IPS-18c (cell line): ENCODE results near the gene SFR1.
A peak's percentile ranks its signal among the peaks of the same experiment; 100 is the strongest.

ENCODE experiments used
- H3K4me3 ChIP-seq: 2 replicates; pipeline ENCODE4 v1.7.0; 2013; ENCODE audit warnings: low read depth, mild to moderate bottlenecking, low read length, moderate library complexity; ENCODE audit not compliant: insufficient read depth
- H3K9me3 ChIP-seq: one replicate; pipeline ENCODE4 v1.6.1; 2013; ENCODE audit warnings: mild to moderate bottlenecking, low read length, moderate library complexity; ENCODE audit not compliant: control insufficient read depth, insufficient read depth

SFR1 gene, protein sequence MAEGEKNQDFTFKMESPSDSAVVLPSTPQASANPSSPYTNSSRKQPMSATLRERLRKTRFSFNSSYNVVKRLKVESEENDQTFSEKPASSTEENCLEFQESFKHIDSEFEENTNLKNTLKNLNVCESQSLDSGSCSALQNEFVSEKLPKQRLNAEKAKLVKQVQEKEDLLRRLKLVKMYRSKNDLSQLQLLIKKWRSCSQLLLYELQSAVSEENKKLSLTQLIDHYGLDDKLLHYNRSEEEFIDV

DNA sequence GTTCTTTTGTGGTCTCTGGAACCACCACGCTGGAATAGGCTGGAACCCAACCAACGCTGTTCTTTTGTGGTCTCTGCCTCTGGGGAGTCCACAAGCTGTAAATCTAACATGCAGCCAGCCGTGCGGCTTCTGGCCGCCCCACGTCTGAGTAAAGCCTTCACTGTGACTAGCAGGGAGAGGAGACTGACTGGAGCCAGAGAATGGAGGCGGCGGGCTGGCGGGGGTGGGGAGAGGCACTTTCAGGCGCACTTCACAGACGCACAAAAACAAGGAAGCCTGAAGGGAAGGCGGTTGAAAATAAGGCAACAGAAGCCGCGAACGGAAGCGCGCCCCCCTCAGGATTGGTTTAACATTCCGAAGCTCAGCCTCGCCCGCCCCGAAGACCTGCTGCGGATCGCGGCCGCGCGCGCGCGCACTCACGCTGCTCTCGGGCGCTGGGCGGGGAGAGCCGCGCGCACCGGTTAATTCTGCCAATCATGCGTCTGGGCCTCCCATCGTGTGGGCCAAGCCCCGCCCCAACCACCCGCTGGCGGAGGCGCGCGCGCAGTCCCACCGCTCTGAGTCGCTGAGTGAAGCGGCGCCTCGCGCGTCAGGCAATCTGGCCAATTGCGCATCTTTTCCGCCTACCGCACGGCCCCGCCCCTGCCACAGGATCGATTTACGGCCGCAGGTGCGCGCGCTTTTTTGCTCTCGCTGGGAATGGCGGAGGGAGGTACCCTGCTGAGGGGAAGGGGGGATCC lies at the start of gene SFR1:
Gene SFR1, plus strand, starts transcription at position 687 of the 740 bp plus-strand sequence. Its CDS starts 13 bp downstream, at position 700.
- H3K9me3 ChIP-seq: no peaks in the 10 kb centered on the region
- peak within 1 kb of the TSS; percentile 82 for H3K4me3 ChIP-seq

DNA sequence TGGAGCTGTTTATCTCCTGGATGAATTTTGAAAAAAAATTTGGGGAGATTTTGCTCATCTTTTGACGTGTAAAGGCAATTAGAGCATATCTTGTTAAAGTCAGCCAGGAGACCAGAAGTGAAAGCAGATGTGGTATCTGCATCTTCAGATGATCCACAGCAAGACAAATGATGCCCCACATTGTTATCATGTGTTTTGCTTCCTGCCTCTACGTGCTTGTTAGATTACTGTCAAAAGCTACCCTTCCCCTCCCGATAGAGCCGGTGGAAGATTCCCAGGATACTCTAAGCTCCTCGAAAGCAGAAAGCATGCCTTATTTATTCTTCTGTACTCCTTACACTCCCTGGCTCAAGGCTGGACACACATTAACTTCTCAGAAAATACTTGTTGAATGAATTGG lies 49.2 kb upstream of the SFR1 start:
- Histone ChIP-seq H3K4me3 (no peak overlapping the region), H3K9me3 (no peaks in the 10 kb centered on the region)

DNA sequence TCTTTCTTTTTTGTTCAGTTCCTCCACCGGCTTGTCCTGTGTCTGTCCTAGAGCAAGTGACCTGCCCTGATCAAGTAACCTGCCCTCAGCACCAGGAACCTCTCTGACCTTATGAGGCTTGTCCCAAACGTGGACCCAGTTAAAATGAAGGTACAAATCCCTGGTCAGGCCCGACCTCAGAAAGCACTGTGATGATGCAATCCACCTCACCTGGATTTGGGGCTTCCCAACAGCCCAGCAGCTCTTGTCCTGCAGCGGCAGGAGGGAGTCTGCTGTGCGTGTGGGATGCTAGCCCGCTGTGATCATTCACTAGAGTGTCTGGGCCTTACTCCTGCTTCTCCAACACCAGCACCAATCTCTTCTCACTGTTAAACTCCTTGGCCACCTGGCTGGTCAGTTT lies 47.5 kb upstream of the SFR1 start:
- Histone ChIP-seq H3K9me3 (no peaks in the 10 kb centered on the region), H3K4me3 (no peak overlapping the region)

DNA sequence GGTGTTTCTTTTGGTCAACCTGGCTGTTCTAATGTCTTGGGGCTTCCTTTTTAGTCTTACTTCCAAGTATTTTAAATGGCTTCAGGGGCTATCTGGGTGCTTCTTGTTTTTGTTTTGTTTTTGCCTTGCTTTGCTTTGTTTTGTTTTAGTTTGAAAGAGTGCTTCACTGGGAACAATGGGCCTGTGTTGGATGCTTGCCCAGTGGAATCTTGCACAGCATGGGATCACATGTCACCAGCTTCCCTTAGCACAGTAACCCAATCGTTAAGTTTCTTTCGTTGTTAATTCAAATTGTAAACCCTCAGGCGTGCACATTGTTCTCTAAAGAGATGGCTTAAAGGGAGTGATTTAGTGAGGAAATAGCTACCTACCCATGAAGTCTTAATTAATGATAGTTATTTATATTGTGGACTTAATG lies 45.2 kb upstream of the SFR1 start:
- Histone ChIP-seq H3K4me3 (no peak overlapping the region), H3K9me3 (no peaks in the 10 kb centered on the region)

DNA sequence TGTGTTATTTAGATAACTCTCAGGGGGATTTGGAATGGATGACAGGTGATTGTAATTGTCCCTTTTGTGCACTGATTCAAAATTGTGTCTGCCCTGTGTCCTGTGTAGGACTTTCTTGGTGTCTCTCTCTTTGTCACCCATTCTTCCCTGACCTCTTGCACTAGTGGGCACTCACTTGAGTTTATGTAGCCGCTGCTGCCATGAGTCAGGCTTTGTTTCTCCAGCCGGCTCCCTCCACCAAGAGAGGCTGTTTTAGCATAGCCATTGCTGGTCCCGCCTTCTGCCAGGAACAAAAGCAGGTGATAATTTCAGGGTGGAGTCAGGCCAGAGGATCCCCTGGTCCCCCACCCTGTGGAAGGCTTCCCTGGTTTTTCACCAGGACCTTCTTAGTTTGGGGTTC lies 44.7 kb upstream of the SFR1 start:
- no peaks in the 10 kb centered on the region for H3K9me3 ChIP-seq
- H3K4me3 ChIP-seq: 0 out of 2 replicates have a peak overlapping the region, but pooled peaks have one; percentile 1

DNA sequence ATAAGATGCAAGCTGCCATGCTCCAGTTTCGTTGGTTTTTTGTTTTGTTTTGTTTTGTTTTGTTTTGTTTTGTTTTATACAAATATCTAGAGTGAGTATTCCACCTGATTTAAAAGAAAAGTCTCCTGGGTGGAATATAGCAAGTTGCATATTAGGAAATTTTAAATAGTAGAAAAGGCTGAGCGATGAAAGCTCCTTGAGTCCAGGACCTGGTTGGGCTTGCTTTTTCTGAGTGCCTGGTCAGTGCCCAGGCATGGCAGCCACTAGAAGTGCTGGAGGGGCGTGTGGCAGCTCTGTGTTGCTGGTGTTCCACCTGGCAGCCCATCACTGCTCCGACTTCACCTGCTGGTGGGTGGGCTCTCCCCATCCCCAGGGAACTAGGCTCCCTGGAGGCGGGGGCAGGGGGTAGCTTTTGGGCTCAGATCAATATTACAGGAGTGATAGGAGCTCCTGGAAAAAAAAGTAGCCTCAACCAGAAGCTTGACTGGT lies 44.3 kb upstream of the SFR1 start:
- no peaks in the 10 kb centered on the region for H3K9me3 ChIP-seq
- H3K4me3 ChIP-seq: 0 out of 2 replicates have a peak overlapping the region, but pooled peaks have one; percentile 1

DNA sequence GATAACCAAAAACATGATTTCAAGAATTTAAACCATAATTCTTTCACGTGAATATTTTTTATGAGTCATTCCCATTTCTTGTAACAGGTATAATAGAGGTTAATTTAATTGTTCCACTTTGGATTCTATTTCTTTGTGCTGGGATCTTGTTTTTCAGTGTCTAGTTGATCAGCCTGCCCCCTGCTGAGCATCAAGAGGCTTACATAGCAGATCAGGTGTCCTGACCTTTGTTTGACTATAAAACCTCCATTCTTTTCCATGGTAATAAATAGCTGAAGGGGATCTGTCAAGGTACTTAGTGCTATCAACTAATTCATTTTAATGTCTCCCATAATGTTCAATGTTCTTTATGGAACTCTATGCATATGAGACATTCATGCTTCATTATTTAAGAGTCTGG lies 41.2 kb upstream of the SFR1 start:
- no peak overlapping the region for H3K4me3 ChIP-seq
- no peaks in the 10 kb centered on the region for H3K9me3 ChIP-seq

DNA sequence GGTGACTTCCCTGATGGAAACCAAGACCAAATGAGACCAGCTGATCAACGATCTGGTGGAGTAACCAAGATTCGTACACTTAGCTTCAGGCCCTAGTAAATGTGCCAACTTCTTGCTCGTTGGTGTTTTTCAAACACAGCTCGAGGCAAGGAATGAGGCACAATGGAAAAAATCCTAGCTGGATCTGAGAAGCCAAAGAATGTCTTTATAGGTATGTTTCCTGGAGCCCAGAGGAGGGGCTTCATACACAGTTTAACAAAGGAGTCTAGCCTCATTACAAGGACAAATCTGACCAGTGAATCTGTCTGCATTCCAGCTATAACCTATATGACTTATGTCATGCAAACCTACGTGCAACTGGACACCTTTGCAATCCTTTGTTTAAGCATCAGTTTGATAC lies 40.0 kb upstream of the SFR1 start:
- Histone ChIP-seq H3K9me3 (no peaks in the 10 kb centered on the region), H3K4me3 (no peak overlapping the region)

DNA sequence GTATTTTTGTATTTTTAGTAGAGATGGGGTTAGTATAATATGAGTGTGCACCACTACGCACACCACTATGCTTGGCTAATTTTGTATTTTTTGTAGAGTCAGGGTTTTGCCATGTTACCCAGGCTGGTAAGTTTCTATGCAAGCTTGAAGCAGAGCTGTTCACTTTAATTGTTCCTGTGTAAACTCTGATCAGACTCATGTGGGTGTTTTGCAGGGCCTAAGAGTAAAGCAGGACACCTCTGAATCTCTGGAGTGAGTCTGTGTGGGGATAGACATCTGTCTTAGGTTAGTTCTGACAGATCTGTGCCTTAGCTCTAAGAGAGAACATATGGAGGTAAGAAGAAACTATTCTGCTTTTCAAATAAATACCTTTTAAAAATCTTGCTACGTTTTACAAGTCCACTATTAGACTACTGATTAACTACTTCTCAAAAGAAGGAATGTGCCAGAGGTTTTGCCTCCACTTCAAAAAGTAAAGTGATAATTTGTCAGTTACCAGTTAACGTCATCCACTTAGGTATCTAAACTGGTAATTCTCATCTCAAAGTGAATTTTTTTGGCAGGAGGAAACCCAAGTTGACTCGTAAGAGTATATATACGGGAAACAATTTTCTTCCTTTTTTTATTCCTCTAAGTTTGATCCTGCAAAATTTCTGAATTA lies 37.4 kb upstream of the SFR1 start:
- Histone ChIP-seq H3K4me3 (no peak overlapping the region), H3K9me3 (no peaks in the 10 kb centered on the region)

DNA sequence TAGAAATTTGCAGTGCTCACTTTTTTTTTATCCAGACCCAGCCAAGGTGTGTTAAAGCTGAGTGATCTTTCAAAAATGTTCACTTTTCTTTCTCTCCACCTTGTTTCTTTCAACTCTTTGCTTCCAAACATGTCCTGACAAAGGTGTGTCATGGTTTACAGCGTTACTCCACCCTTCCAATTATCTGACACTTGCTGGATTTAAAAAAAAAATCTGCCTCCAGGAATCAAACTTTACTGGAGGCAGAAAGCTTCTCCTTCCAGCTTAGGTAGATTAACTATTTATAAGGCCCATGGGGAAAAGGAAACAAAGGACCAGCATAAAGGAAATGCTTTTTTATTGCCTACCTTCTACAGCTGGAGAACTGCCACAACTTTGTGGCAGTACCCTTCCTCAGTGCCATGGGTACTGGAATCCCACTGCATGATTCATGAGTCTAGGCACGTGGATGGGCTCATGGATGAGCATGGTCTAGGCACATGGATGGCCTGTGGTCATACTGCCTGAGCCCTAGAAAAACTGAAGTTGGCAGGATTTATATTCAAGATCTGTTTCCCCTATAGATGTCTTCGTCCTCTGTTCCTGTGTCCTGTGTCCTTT lies 36.1 kb upstream of the SFR1 start, which contains the start of gene COL17A1:
Gene COL17A1, minus strand, starts transcription at position 80 of the 600 bp plus-strand sequence. CDS start 5,207 bp downstream, outside the sequence.
- no peaks in the 10 kb centered on the region for H3K9me3 ChIP-seq
- H3K4me3 ChIP-seq: no peak within 1 kb of the TSS

DNA sequence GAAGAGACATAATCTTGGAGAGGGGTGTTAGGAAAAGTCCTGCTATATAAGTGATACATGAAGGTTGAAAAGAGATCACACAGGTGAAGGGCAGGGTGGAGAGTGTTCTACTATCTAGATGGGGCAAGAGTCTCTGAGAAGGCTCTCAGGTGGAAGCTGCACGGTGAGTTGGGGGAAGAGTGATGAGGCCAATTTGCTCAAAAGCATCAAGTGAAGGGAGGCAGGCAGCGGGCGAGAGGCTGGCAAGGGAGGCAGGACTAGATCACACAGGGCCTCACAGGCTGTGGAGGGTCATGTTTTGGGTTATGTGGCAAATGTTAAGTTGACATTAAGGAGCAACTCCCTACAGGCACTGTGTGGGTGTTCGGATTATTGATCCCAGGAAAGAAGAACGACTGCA lies 33.7 kb upstream of the SFR1 start:
- Histone ChIP-seq H3K9me3 (no peaks in the 10 kb centered on the region), H3K4me3 (no peak overlapping the region)

DNA sequence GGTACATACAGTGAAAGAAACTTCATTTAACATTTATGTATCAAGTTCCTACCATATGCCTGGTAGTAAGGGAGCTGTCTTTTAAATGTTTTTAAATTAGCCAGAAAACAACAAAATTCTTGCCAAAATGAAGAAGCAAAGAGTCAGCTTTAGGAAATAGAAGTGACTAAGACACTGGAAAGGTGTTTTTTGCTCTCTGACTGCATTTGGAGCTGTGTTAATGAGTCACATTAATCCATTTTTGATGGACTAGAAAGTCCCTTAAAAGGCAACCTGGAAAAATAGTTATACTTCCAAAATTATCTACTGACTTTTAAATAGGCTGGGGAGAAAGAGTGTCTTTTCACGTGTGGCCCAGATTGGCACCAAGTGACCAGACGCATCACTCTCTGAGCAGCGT lies 32.4 kb upstream of the SFR1 start:
- H3K4me3 ChIP-seq: no peak overlapping the region

DNA sequence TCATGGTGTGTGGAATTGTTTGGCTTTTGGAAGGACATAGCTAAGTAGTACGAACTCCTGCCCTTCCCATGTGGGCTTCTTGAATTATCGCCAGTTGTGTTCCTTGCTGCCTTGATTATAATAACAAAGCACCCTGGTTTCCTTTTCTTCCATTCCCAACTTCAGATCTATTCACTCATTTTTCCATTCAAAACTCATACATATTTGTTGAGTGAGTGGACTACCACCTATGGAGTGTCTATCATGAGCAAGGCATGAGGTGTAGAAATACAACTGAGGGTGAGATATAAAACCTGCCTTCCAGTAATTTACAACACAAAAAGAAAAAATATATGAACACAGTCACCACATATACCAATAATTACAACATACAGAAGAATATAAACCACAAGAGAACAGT lies 31.4 kb upstream of the SFR1 start:
- no peak overlapping the region for H3K4me3 ChIP-seq
- no peaks in the 10 kb centered on the region for H3K9me3 ChIP-seq

More for the DNA sequence above, 32.4 kb upstream of the SFR1 start:
- H3K9me3 ChIP-seq: no peaks in the 10 kb centered on the region

DNA sequence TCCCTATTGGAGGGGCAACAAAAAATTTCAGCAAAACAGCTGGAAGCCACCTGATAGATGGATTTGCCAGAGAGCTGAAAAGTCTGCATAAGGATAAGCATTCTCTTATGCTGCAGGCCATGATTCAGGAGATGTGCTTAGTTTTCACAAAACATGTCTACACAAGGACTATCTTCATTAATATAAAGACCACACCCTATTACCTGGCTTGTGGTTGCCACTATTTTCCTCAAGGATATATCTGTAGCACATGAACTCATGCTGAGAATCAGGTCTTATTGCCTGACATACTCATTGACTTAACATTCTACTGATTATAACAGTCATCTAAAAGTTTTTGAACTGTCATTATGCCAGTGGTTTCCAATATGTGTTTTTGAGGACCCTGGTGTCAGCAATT lies 29.2 kb upstream of the SFR1 start:
- Histone ChIP-seq H3K4me3 (no peak overlapping the region), H3K9me3 (no peaks in the 10 kb centered on the region)

DNA sequence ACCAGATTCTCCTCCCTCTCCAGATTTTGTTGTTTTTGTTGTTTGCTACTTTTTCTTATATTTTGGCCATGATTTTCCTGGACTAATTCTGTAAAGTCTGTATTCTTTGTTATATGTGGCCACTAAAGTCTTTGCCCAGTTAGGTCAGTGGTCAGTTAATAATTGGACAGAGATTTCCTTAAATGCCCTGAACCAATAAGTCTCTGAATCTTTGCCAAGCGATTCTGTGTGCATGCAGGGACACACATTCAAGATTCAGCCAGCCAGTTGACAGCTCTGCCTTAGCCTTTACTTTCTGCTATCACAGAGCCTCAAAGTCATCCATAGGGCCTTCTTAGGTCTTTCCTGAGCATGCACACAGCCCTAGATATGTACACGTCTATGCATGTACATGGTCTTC lies 25.3 kb upstream of the SFR1 start:
- no peaks in the 10 kb centered on the region for H3K9me3 ChIP-seq
- no peak overlapping the region for H3K4me3 ChIP-seq

DNA sequence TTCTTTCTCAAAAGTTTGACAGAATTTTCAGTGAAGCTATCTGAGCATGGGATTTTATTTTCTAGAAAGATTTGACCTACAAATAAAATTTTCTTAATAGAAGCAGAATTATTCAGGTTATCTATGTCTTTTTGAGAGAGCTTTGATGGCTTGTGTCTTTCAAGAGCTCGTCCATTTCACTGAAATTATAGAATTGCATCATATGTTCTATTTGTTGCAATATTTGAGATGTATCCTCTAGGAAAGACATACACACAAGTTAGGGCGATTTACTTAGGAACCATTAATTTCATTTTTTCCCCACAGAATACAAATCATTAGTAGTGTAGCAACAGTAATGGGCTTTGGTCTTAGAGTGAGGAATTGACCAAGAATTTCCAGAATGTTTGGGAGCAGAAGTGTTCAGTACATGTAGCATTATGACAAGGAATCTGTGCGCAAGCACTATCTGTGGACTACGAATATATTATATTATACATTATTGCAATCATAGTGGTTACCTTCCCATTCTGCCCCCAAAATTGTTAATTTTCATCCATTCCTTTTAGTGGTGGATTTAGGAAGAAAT lies 23.5 kb upstream of the SFR1 start:
- Histone ChIP-seq H3K9me3 (no peaks in the 10 kb centered on the region), H3K4me3 (no peak overlapping the region)

DNA sequence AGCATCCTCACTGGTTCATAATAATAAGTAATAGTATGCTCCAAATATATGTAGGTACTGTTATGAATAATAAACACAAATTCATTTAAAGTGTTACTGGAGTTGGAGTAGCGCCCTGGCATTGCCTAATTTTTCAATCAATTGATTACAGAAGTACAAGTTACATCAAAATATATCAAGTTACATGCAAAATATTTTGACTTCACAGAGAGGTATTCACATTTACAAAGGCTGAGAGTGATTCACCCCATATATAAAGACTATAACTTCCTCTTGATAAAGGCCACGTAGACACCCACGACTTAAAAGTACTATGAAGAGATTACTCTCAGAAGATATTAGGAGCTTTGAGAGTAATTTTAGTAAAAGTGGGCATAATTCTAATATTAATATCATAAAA lies 22.7 kb upstream of the SFR1 start:
- H3K9me3 ChIP-seq: no peaks in the 10 kb centered on the region
- H3K4me3 ChIP-seq: no peak overlapping the region
